Fibroblast of lung (primary cell): ENCODE data around the gene DNPEP. TPM values are rescaled to one million over a fixed set of nuclear protein-coding genes. Genes with fewer than 3 reads are reported as not detected.

ENCODE experiments used
- DNase-seq, 2 donors: peaks; one replicate each; pipeline versions ENCODE4 v3.0.0 to v3.0.0-alpha.2; 2010; ENCODE audit warnings: low read depth in 2 of 2
- H2AFZ ChIP-seq: 2 replicates; pipeline ENCODE4 v1.5.1; 2012; ENCODE audit warnings: low read length, control low read depth, inconsistent platforms
- H3K27ac ChIP-seq: 2 replicates; pipeline ENCODE4 v1.5.1; 2011; ENCODE audit warnings: low read length, control low read depth; ENCODE audit not compliant: insufficient read depth
- H3K27me3 ChIP-seq: 2 replicates; pipeline ENCODE4 v1.5.1; 2011; ENCODE audit warnings: mild to moderate bottlenecking, low read length; ENCODE audit not compliant: control insufficient read depth, insufficient read depth
- H3K36me3 ChIP-seq: 2 replicates; pipeline ENCODE4 v1.5.1; 2011; ENCODE audit warnings: low read length; ENCODE audit not compliant: control insufficient read depth, insufficient read depth
- H3K4me1 ChIP-seq: 2 replicates; pipeline ENCODE4 v1.5.1; 2011; ENCODE audit warnings: low read length; ENCODE audit not compliant: control insufficient read depth, insufficient read depth; ENCODE audit errors: extremely low read depth
- H3K4me2 ChIP-seq: 2 replicates; pipeline ENCODE4 v1.5.1; 2011; ENCODE audit warnings: low read length, control low read depth; ENCODE audit not compliant: insufficient read depth; ENCODE audit errors: extremely low read depth
- H3K4me3 ChIP-seq, 4 experiments: fragments of 200-600 bp in 1 of 4; sonication (generic) in 1 of 4; replicated peaks in 1 of 4; 2 replicates each; pipeline ENCODE4 v1.5.1; 2011 to 2016; ENCODE audit warnings: low read length in 4 of 4, low read depth in 3 of 4, mild to moderate bottlenecking in 3 of 4, control low read depth in 2 of 4, inconsistent platforms in 1 of 4, mixed read lengths in 1 of 4; ENCODE audit not compliant: insufficient read depth in 1 of 4; ENCODE audit errors: control extremely low read depth in 1 of 4
- H3K79me2 ChIP-seq: 2 replicates; pipeline ENCODE4 v1.5.1; 2012; ENCODE audit warnings: mild to moderate bottlenecking, low read length, inconsistent platforms; ENCODE audit not compliant: control insufficient read depth, insufficient read depth
- H3K9ac ChIP-seq: 2 replicates; pipeline ENCODE4 v1.5.1; 2011; ENCODE audit warnings: mild to moderate bottlenecking, low read length, control low read depth; ENCODE audit not compliant: insufficient read depth
- H3K9me3 ChIP-seq: 2 replicates; pipeline ENCODE4 v1.5.1; 2012; ENCODE audit warnings: low read depth, low read length; ENCODE audit not compliant: control insufficient read depth, insufficient read depth
- H4K20me1 ChIP-seq: 2 replicates; pipeline ENCODE4 v1.5.1; 2011; ENCODE audit warnings: low read length; ENCODE audit not compliant: control insufficient read depth, insufficient read depth; ENCODE audit errors: extremely low read depth
- CTCF ChIP-seq, 2 donors: IDR thresholded peaks in 1 of 2; conservative IDR thresholded peaks in 1 of 2; 1 replicate in 1 of 2; 2 replicates in 1 of 2; pipeline ENCODE4 v1.5.1; 2011 to 2012; ENCODE audit warnings: low read length in 2 of 2, control low read depth in 1 of 2, inconsistent platforms in 1 of 2, low read depth in 1 of 2, mild to moderate bottlenecking in 1 of 2
- EZH2 ChIP-seq: IDR thresholded peaks from 2 replicates; pipeline ENCODE4 v1.5.1; 2012; ENCODE audit warnings: low read length, control low read depth, mild to moderate bottlenecking; ENCODE audit errors: missing control alignments
- polyA plus RNA-seq, 2 donors: library from polyadenylated mRNA; depleted of rRNA in 1 of 2; stranded (reverse) in 1 of 2; unstranded in 1 of 2; fragments of >200 nt; gene quantifications; 2 replicates each; pipeline ENCODE4 v1.2.1, GENCODE V29; 2011 to 2012; ENCODE audit warnings: missing spikeins in 1 of 2
- total RNA-seq: library from RNA; depleted of rRNA; stranded (reverse); fragments of >200 nt; gene quantifications from 2 replicates; pipeline ENCODE4 v1.2.1, GENCODE V29; 2014

Gene DNPEP
- total and polyA plus RNA-seq, 2 donors (not counting 1 experiment from before 2014, with no cell fraction given) = 38.2 to 72.5 TPM

GRCh38 chr2:219415580-219416234, 28.0 kb upstream of the DNPEP start:
- H3K79me2 ChIP-seq = no peaks in the 10 kb centered on the region
- DNase-seq = no peak

GRCh38 chr2:219414857-219415256, 27.1 kb upstream of the DNPEP start:
- TF ChIP-seq EZH2 (no peak), CTCF (conservative IDR thresholded peaks at IDR 0.05 in 1 of 2, IDR thresholded peaks at IDR 0.05 in 1 of 2; ENCODE audit: low read depth in 1 of 2, low read length in 2 of 2) (no peak)
- Histone ChIP-seq H3K4me3 (no peak overlapping the region), H2AFZ (no peak overlapping the region), H3K4me1 (no peaks in the 10 kb centered on the region), H4K20me1 (no peaks in the 10 kb centered on the region), H3K79me2 (no peaks in the 10 kb centered on the region), H3K36me3 (no peaks in the 10 kb centered on the region), H3K27me3 (peaks cover 10% of the 10 kb centered on the region), H3K9ac (no peak overlapping the region), H3K9me3 (no peaks in the 10 kb centered on the region), H3K27ac (no peak overlapping the region), H3K4me2 (no peak overlapping the region)
- DNase-seq = no peak

More at GRCh38 chr2:219415580-219416234, 28.0 kb upstream of the DNPEP start:
- TF ChIP-seq EZH2 (peak; percentile 0), CTCF (conservative IDR thresholded peaks at IDR 0.05 in 1 of 2, IDR thresholded peaks at IDR 0.05 in 1 of 2; ENCODE audit: low read depth in 1 of 2, low read length in 2 of 2) (no peak)
- H3K4me3 ChIP-seq = no peak overlapping the region
- no peaks in the 10 kb centered on the region for H3K4me1 ChIP-seq
- no peak overlapping the region for H2AFZ ChIP-seq
- H4K20me1 ChIP-seq = no peaks in the 10 kb centered on the region
- H3K27ac ChIP-seq = no peak overlapping the region
- H3K36me3 ChIP-seq = no peaks in the 10 kb centered on the region
- no peak overlapping the region for H3K9ac ChIP-seq
- H3K4me2 ChIP-seq = no peak overlapping the region
- no peaks in the 10 kb centered on the region for H3K9me3 ChIP-seq
- H3K27me3 ChIP-seq = peaks cover 11% of the 10 kb centered on the region

GRCh38 chr2:219410390-219410789, 22.7 kb upstream of the DNPEP start:
- H3K27me3 ChIP-seq = no peaks in the 10 kb centered on the region
- H3K4me3 ChIP-seq = no peak overlapping the region
- H3K79me2 ChIP-seq = no peaks in the 10 kb centered on the region
- no peak for TF ChIP-seq CTCF (conservative IDR thresholded peaks at IDR 0.05 in 1 of 2, IDR thresholded peaks at IDR 0.05 in 1 of 2; ENCODE audit: low read depth in 1 of 2, low read length in 2 of 2)
- TF ChIP-seq EZH2 = no peak
- no peak overlapping the region for H2AFZ ChIP-seq
- no peaks in the 10 kb centered on the region for H3K36me3 ChIP-seq
- no peak for DNase-seq
- no peak overlapping the region for H3K9ac ChIP-seq
- H4K20me1 ChIP-seq = no peaks in the 10 kb centered on the region
- no peak overlapping the region for H3K4me2 ChIP-seq
- peaks cover 11% of the 10 kb centered on the region for H3K4me1 ChIP-seq
- no peak overlapping the region for H3K27ac ChIP-seq
- H3K9me3 ChIP-seq = no peaks in the 10 kb centered on the region
